MM.1S (cell line): ENCODE results near the gene SNTB2.
"Not testable (repeated sequence)": the region's sequence is repeated elsewhere in the genome, so short reads cannot be mapped to it uniquely, and the experiment has no call there.

Experiments used
- DNase-seq: peaks from one replicate; pipeline ENCODE4 v3.0.0-alpha.2; 2015
- H2AFZ ChIP-seq: fragments of 300-600 bp; sonication (generic); 2 replicates; pipeline ENCODE4 v1.6.0; 2016; ENCODE audit warnings: antibody characterized with exemption, low read length
- H3F3A ChIP-seq: fragments of 300-600 bp; sonication (generic); 2 replicates; pipeline ENCODE4 v1.6.1; 2016; ENCODE audit warnings: mild to moderate bottlenecking, antibody characterized with exemption, low read length, moderate library complexity, mixed read lengths; ENCODE audit not compliant: insufficient read depth
- H3K27ac ChIP-seq: fragments of 300-600 bp; sonication (generic); 2 replicates; pipeline ENCODE4 v1.5.1; 2016; ENCODE audit warnings: mild to moderate bottlenecking, low read length
- H3K27me3 ChIP-seq: fragments of 300-600 bp; sonication (generic); replicated peaks from 2 replicates; pipeline ENCODE4 v1.6.0; 2016; ENCODE audit warnings: low read length; ENCODE audit not compliant: insufficient read depth
- H3K36me3 ChIP-seq: fragments of 300-600 bp; sonication (generic); replicated peaks from 2 replicates; pipeline ENCODE4 v1.6.1; 2016; ENCODE audit warnings: mild to moderate bottlenecking, low read length, mixed read lengths; ENCODE audit not compliant: insufficient read depth
- H3K4me1 ChIP-seq: fragments of 300-600 bp; sonication (generic); 2 replicates; pipeline ENCODE4 v1.6.1; 2016; ENCODE audit warnings: low read length, mixed read lengths
- H3K4me2 ChIP-seq: fragments of 300-600 bp; sonication (generic); 2 replicates; pipeline ENCODE4 v1.6.0; 2016; ENCODE audit warnings: low read depth, low read length
- H3K4me3 ChIP-seq: fragments of 300-600 bp; sonication (generic); 2 replicates; pipeline ENCODE4 v1.5.1; 2016; ENCODE audit warnings: low read length, mixed read lengths
- H3K79me2 ChIP-seq: fragments of 300-600 bp; sonication (generic); 2 replicates; pipeline ENCODE4 v1.6.1; 2016; ENCODE audit warnings: mixed run types, low read length, mixed read lengths
- H3K9ac ChIP-seq: fragments of 300-600 bp; sonication (generic); 2 replicates; pipeline ENCODE4 v1.6.1; 2016; ENCODE audit warnings: low read length, mixed read lengths
- H3K9me2 ChIP-seq: fragments of 300-600 bp; sonication (generic); replicated peaks from 2 replicates; pipeline ENCODE4 v1.6.1; 2016; ENCODE audit warnings: mild to moderate bottlenecking, low read length, mixed read lengths; ENCODE audit not compliant: insufficient read depth
- H3K9me3 ChIP-seq: fragments of 300-600 bp; sonication (generic); replicated peaks from 2 replicates; pipeline ENCODE4 v1.6.1; 2016; ENCODE audit warnings: mild to moderate bottlenecking, low read length, mixed read lengths; ENCODE audit not compliant: insufficient read depth
- H4K20me1 ChIP-seq: fragments of 300-600 bp; sonication (generic); 2 replicates; pipeline ENCODE4 v1.6.1; 2016; ENCODE audit warnings: mild to moderate bottlenecking, low read length, moderate library complexity, mixed read lengths; ENCODE audit not compliant: insufficient read depth
- CTCF ChIP-seq: fragments of 300-600 bp; sonication (generic); IDR thresholded peaks from 2 replicates; pipeline ENCODE4 v1.5.1; 2016; ENCODE audit warnings: antibody characterized with exemption, low read length, mixed read lengths
- EZH2 ChIP-seq: fragments of 300-600 bp; sonication (generic); optimal IDR thresholded peaks from 2 replicates; pipeline ENCODE3; 2017; ENCODE audit warnings: low read depth, mild to moderate bottlenecking, antibody characterized with exemption, low read length, mixed read lengths
- EZH2phosphoT487 ChIP-seq: fragments of 300-600 bp; sonication (generic); IDR thresholded peaks from 2 replicates; pipeline ENCODE4 v1.6.1; 2018; ENCODE audit warnings: antibody characterized with exemption, low read length

The SNTB2 gene

GRCh38 chr16:69250081-69250480, 63.1 kb downstream of the SNTB2 start:
- no peak overlapping the region for H3K9ac ChIP-seq
- H3K4me3 ChIP-seq: no peak overlapping the region
- no peak overlapping the region for H3K27ac ChIP-seq
- H3K79me2 ChIP-seq: no peaks in the 10 kb centered on the region
- H3K4me2 ChIP-seq: no peak overlapping the region
- no peaks in the 10 kb centered on the region for H3K36me3 ChIP-seq
- H3K27me3 ChIP-seq: no peaks in the 10 kb centered on the region
- H2AFZ ChIP-seq: no peak overlapping the region
- DNase-seq: no peak
- no peaks in the 10 kb centered on the region for H3K4me1 ChIP-seq
- H4K20me1 ChIP-seq: no peaks in the 10 kb centered on the region
- TF ChIP-seq EZH2phosphoT487 (no peak), CTCF (no peak), EZH2 (no peak)
- no peaks in the 10 kb centered on the region for H3F3A ChIP-seq
- H3K9me3 ChIP-seq: no peaks in the 10 kb centered on the region
- no peaks in the 10 kb centered on the region for H3K9me2 ChIP-seq

GRCh38 chr16:69253870-69254341, 66.9 kb downstream of the SNTB2 start:
- Histone ChIP-seq H3K9me3 (no peaks in the 10 kb centered on the region), H3K27me3 (no peaks in the 10 kb centered on the region), H3K4me3 (no peak overlapping the region), H3K9ac (no peak overlapping the region), H3K9me2 (no peaks in the 10 kb centered on the region), H3K27ac (no peak overlapping the region), H3K4me1 (no peaks in the 10 kb centered on the region), H2AFZ (no peak overlapping the region), H3K79me2 (no peaks in the 10 kb centered on the region), H4K20me1 (no peaks in the 10 kb centered on the region), H3F3A (no peaks in the 10 kb centered on the region), H3K4me2 (no peak overlapping the region), H3K36me3 (no peaks in the 10 kb centered on the region)
- no peak for DNase-seq
- TF ChIP-seq EZH2phosphoT487 (no peak), EZH2 (no peak), CTCF (no peak)

- not testable (repeated sequence) for H4K20me1 ChIP-seq, H3K36me3 ChIP-seq
- H3K4me2 ChIP-seq: peak overlapping the region; percentile 1; the same call in 1 of the 2 replicates
Observed at GRCh38 chr16:69259428-69259764, 72.4 kb downstream of the SNTB2 start.

GRCh38 chr16:69260019-69260418, 73.1 kb downstream of the SNTB2 start:
- Histone ChIP-seq H3K4me2 (0 out of 2 replicates have a peak overlapping the region, but pooled peaks have one; percentile 52), H3K9me3 (no peaks in the 10 kb centered on the region), H3K27me3 (no peaks in the 10 kb centered on the region), H3K79me2 (0 out of 2 replicates have a peak, but pooled peaks cover 4% of the 10 kb centered on the region), H3F3A (peaks cover 11% of the 10 kb centered on the region), H3K36me3 (no peaks in the 10 kb centered on the region), H3K4me3 (no peak overlapping the region), H4K20me1 (no peaks in the 10 kb centered on the region), H3K9me2 (no peaks in the 10 kb centered on the region), H3K27ac (peak overlapping the region; percentile 64; the same call in 1 of the 2 replicates), H2AFZ (no peak overlapping the region), H3K9ac (no peak overlapping the region), H3K4me1 (peaks cover 15% of the 10 kb centered on the region; the same call in 1 of the 2 replicates)
- TF ChIP-seq CTCF (peak; percentile 28), EZH2phosphoT487 (no peak)
- no peak for DNase-seq

More at GRCh38 chr16:69259428-69259764, 72.4 kb downstream of the SNTB2 start:
- Histone ChIP-seq H3F3A (peaks cover 11% of the 10 kb centered on the region), H3K27ac (peak overlapping the region; percentile 20; the same call in 1 of the 2 replicates), H3K4me1 (peaks cover 15% of the 10 kb centered on the region; the same call in 1 of the 2 replicates)
- not testable (repeated sequence) for H3K9me2 ChIP-seq, H3K9me3 ChIP-seq, H3K79me2 ChIP-seq, H3K9ac ChIP-seq, H3K4me3 ChIP-seq, DNase-seq, H2AFZ ChIP-seq, H3K27me3 ChIP-seq
